ENCODE data around the gene NCAPG2.
A peak's percentile ranks its signal among the peaks of the same experiment; 100 is the strongest.

The NCAPG2 gene

GRCh38 chr7:158590181-158590530 lies 114.4 kb downstream of the NCAPG2 start:
- in situ Hi-C loops (cut with HindIII; ENCODE audit: low pct_ligation_motif_present, low sequenced_read_pairs) = no loop called here
- DNase-seq = no peak
- TF ChIP-seq CTCF (IDR thresholded peaks at IDR 0.05; ENCODE audit: low read depth, low read length, missing control alignments) = no peak
- Histone ChIP-seq H3K36me3 (replicated peaks) (no peaks in the 10 kb centered on the region), H3K27me3 (replicated peaks) (peaks cover 30% of the 10 kb centered on the region), H3K4me3 (ENCODE audit: low read depth, low read length) (no peak overlapping the region), H3K27ac (no peak overlapping the region)

- Histone ChIP-seq H3K36me3 (replicated peaks) (no peaks in the 10 kb centered on the region), H3K4me3 (ENCODE audit: low read depth, low read length) (no peak overlapping the region), H3K27me3 (replicated peaks) (peaks cover 34% of the 10 kb centered on the region), H3K27ac (no peak overlapping the region)
- no peak for DNase-seq
- no peak for TF ChIP-seq CTCF (IDR thresholded peaks at IDR 0.05; ENCODE audit: low read depth, low read length, missing control alignments)
- in situ Hi-C loops (cut with HindIII; ENCODE audit: low pct_ligation_motif_present, low sequenced_read_pairs) = no loop called here
These were observed 115.0 kb downstream of the NCAPG2 start for GRCh38 chr7:158589653-158590052.

- Histone ChIP-seq H3K27ac (no peak overlapping the region), H3K36me3 (replicated peaks) (no peaks in the 10 kb centered on the region), H3K4me3 (ENCODE audit: low read depth, low read length) (no peak overlapping the region), H3K27me3 (replicated peaks) (peaks cover 37% of the 10 kb centered on the region)
- in situ Hi-C loops (cut with HindIII; ENCODE audit: low pct_ligation_motif_present, low sequenced_read_pairs) = no loop called here
- no peak for TF ChIP-seq CTCF (IDR thresholded peaks at IDR 0.05; ENCODE audit: low read depth, low read length, missing control alignments)
- no peak for DNase-seq
These were observed 115.6 kb downstream of the NCAPG2 start for GRCh38 chr7:158588878-158589442.

GRCh38 chr7:158588085-158588877 lies 116.3 kb downstream of the NCAPG2 start:
- in situ Hi-C loops (cut with HindIII; ENCODE audit: low pct_ligation_motif_present, low sequenced_read_pairs) = no loop called here
- Histone ChIP-seq H3K4me3 (ENCODE audit: low read depth, low read length) (peak overlapping the region; percentile 32), H3K27me3 (replicated peaks) (peaks cover 39% of the 10 kb centered on the region), H3K36me3 (replicated peaks) (no peaks in the 10 kb centered on the region), H3K27ac (no peak overlapping the region)
- TF ChIP-seq CTCF (IDR thresholded peaks at IDR 0.05; ENCODE audit: low read depth, low read length, missing control alignments) = no peak
- no peak for DNase-seq

- H3K27me3 ChIP-seq (replicated peaks) = peaks cover 39% of the 10 kb centered on the region
- H3K4me3 ChIP-seq (ENCODE audit: low read depth, low read length) = peak within 1 kb of the TSS; percentile 32
- DNase-seq = no peak
- no peaks in the 10 kb centered on the region for H3K36me3 ChIP-seq (replicated peaks)
- TF ChIP-seq CTCF (IDR thresholded peaks at IDR 0.05; ENCODE audit: low read depth, low read length, missing control alignments) = no peak
- in situ Hi-C loops (cut with HindIII; ENCODE audit: low pct_ligation_motif_present, low sequenced_read_pairs) = no loop called here
- H3K27ac ChIP-seq = no peak within 1 kb of the TSS
These were observed 117.2 kb downstream of the NCAPG2 start, which contains the start of gene PTPRN2 for GRCh38 chr7:158587162-158588084. Gene PTPRN2 (minus strand): TSS chr7:158587823.
